ENCODE data around the gene SLC7A14. TPM values are rescaled to one million over a fixed set of nuclear protein-coding genes. Genes with fewer than 3 reads are reported as not detected.

Gene SLC7A14
- total and polyA plus RNA-seq, 2 of the 13 experiments (the other 11 are each of a cell fraction or from before 2014, with no cell fraction given): not detected

- no peak for TF ChIP-seq ETS1 (CRISPR knock-in tag; IDR thresholded peaks at IDR 0.05)
- no peak for TF ChIP-seq ZNF790 (CRISPR knock-in tag; IDR thresholded peaks at IDR 0.05; ENCODE audit: borderline replicate concordance)
- TF ChIP-seq, protein P1, sequence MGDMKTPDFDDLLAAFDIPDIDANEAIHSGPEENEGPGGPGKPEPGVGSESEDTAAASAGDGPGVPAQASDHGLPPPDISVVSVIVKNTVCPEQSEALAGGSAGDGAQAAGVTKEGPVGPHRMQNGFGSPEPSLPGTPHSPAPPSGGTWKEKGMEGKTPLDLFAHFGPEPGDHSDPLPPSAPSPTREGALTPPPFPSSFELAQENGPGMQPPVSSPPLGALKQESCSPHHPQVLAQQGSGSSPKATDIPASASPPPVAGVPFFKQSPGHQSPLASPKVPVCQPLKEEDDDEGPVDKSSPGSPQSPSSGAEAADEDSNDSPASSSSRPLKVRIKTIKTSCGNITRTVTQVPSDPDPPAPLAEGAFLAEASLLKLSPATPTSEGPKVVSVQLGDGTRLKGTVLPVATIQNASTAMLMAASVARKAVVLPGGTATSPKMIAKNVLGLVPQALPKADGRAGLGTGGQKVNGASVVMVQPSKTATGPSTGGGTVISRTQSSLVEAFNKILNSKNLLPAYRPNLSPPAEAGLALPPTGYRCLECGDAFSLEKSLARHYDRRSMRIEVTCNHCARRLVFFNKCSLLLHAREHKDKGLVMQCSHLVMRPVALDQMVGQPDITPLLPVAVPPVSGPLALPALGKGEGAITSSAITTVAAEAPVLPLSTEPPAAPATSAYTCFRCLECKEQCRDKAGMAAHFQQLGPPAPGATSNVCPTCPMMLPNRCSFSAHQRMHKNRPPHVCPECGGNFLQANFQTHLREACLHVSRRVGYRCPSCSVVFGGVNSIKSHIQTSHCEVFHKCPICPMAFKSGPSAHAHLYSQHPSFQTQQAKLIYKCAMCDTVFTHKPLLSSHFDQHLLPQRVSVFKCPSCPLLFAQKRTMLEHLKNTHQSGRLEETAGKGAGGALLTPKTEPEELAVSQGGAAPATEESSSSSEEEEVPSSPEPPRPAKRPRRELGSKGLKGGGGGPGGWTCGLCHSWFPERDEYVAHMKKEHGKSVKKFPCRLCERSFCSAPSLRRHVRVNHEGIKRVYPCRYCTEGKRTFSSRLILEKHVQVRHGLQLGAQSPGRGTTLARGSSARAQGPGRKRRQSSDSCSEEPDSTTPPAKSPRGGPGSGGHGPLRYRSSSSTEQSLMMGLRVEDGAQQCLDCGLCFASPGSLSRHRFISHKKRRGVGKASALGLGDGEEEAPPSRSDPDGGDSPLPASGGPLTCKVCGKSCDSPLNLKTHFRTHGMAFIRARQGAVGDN (CRISPR knock-in tag; IDR thresholded peaks at IDR 0.05): no peak
- no peak for TF ChIP-seq ZNF777 (CRISPR knock-in tag; IDR thresholded peaks at IDR 0.05)
- TF ChIP-seq PCBP2 (optimal IDR thresholded peaks at IDR 0.05; ENCODE audit: low read depth, low read length, poor library complexity, severe bottlenecking): no peak
- no peak for TF ChIP-seq MIER3 (CRISPR knock-in tag; IDR thresholded peaks at IDR 0.05; ENCODE audit: borderline replicate concordance)
- TF ChIP-seq SMARCC2 (IDR thresholded peaks at IDR 0.05): no peak
- TF ChIP-seq CBX5 (CRISPR knock-in tag; IDR thresholded peaks at IDR 0.05; ENCODE audit: borderline replicate concordance): no peak
- TF ChIP-seq, protein P2, sequence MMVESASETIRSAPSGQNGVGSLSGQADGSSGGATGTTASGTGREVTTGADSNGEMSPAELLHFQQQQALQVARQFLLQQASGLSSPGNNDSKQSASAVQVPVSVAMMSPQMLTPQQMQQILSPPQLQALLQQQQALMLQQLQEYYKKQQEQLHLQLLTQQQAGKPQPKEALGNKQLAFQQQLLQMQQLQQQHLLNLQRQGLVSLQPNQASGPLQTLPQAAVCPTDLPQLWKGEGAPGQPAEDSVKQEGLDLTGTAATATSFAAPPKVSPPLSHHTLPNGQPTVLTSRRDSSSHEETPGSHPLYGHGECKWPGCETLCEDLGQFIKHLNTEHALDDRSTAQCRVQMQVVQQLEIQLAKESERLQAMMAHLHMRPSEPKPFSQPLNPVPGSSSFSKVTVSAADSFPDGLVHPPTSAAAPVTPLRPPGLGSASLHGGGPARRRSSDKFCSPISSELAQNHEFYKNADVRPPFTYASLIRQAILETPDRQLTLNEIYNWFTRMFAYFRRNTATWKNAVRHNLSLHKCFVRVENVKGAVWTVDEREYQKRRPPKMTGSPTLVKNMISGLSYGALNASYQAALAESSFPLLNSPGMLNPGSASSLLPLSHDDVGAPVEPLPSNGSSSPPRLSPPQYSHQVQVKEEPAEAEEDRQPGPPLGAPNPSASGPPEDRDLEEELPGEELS (CRISPR knock-in tag; IDR thresholded peaks at IDR 0.05): no peak
- no peak for TF ChIP-seq NFYC (CRISPR knock-in tag; IDR thresholded peaks at IDR 0.05)
- TF ChIP-seq MBD4 (IDR thresholded peaks at IDR 0.05; ENCODE audit: borderline replicate concordance, low read length): no peak
- TF ChIP-seq, protein P3, sequence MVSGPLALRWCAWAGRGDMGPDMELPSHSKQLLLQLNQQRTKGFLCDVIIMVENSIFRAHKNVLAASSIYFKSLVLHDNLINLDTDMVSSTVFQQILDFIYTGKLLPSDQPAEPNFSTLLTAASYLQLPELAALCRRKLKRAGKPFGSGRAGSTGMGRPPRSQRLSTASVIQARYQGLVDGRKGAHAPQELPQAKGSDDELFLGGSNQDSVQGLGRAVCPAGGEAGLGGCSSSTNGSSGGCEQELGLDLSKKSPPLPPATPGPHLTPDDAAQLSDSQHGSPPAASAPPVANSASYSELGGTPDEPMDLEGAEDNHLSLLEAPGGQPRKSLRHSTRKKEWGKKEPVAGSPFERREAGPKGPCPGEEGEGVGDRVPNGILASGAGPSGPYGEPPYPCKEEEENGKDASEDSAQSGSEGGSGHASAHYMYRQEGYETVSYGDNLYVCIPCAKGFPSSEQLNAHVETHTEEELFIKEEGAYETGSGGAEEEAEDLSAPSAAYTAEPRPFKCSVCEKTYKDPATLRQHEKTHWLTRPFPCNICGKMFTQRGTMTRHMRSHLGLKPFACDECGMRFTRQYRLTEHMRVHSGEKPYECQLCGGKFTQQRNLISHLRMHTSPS (CRISPR knock-in tag; IDR thresholded peaks at IDR 0.05; ENCODE audit: low read depth): no peak
- no peak for TF ChIP-seq MAFF (IDR thresholded peaks at IDR 0.05; ENCODE audit: low read depth, low read length)
- TF ChIP-seq SMC3 (IDR thresholded peaks at IDR 0.05; ENCODE audit: low read length): peak; percentile 93
- no peak for TF ChIP-seq PRMT3 (CRISPR knock-in tag; IDR thresholded peaks at IDR 0.05; ENCODE audit: borderline replicate concordance, low read depth)
- no peak for TF ChIP-seq MED13 (CRISPR knock-in tag; IDR thresholded peaks at IDR 0.05)
These were observed 86.2 kb downstream of the SLC7A14 start (continued) for GRCh38 chr3:170499562-170500156.
